Occipital lobe (tissue), 2 donors: ENCODE results near the gene DDX41. TPM values are rescaled to one million over a fixed set of nuclear protein-coding genes. Genes with fewer than 3 reads are reported as not detected.
A peak's percentile ranks its signal among the peaks of the same experiment; 100 is the strongest.
"Not testable (repeated sequence)": the region's sequence is repeated elsewhere in the genome, so short reads cannot be mapped to it uniquely, and the experiment has no call there.

Experiments
- DNase-seq: peaks from one replicate; lab custom pipeline; 2025; lab: John Stamatoyannopoulos, UW
- total RNA-seq: library from RNA; depleted of rRNA; stranded (reverse); fragments of >200 nt; gene quantifications from one replicate; pipeline ENCODE4 v1.2.3, GENCODE V29; 2014

Gene DDX41
- total RNA-seq, 1 donor from 2014 or later: 63.5 TPM

DNA sequence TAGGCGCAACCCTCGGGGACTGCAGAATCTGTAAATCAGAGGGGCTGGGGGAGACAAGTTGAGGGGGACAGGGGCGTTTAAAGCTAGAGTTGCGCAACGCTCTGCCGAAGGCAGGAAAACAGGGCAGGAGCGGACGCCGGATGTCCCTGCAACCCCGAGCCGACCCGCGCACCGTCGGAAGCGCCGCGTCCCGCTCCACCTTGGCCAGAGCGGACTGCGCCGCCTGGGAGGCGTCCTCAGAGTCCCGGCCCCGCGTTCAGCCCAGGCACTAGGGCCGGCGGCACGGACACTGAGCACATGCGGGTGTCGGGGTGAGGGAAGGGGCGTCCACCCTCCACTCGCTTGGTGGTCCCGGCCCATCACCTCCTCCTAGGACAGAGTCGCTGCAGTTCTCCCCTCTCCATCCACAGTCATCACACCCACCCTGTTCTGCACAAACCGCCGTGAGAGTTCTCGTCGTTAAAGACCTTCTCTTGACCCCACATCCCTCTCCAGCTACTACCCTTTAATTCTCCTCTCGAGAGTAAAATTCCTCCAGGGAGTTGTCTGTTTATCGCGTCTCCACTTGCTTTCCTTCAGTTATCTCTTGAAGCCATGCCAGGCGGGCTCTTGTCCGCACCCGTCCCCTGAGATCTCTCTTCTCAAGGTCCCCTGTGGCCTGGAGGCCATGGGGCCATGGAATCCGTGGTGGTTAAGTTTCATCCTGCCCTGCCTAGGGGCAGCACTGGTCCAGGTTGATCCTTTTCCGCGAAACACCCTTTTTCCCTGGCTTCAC, 18.6 kb downstream of the DDX41 start:
- no peak for DNase-seq

GRCh38 chr5:177497292-177498012, 19.3 kb downstream of the DDX41 start, which contains the start of gene PDLIM7:
Gene PDLIM7, minus strand, starts transcription at chr5:177497604. Its CDS starts 1,092 bp downstream, at chr5:177496512.
- peak; percentile 81 for DNase-seq

- DNase-seq: no peak
These were observed 20.0 kb downstream of the DDX41 start for GRCh38 chr5:177496727-177497291.

DNA sequence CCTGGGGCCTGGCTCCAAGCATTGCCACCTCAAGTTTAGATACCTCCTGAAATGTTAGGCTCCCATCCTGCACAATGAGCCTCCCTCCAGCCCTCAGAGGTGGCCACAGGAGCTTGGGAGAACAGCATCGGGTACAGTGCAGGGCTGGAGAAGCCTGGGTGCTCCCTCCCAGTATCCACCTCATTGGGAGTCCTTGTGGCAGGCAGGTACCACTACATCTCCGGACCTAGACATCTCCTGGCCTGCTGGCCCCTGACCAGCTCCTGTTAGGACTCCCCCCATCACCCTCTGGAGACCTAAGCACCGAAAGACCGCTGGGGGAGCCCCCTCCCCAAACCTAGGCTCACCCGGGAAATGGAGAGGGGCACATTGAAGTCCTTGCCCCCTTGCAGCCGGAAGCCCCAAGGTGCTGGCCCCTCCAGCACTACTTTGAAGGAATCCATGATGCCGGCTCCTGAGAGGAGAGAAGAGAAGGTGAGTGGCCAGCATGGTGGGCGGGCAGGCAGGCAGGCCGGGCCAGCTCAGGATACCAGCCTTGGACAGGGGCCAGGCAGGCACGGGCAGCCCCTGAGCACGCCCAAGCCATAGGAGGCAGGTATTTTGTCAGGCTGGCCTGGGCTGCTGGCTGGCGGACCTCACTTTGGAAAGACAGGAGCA, 20.6 kb downstream of the DDX41 start:
- DNase-seq: no peak

DNA sequence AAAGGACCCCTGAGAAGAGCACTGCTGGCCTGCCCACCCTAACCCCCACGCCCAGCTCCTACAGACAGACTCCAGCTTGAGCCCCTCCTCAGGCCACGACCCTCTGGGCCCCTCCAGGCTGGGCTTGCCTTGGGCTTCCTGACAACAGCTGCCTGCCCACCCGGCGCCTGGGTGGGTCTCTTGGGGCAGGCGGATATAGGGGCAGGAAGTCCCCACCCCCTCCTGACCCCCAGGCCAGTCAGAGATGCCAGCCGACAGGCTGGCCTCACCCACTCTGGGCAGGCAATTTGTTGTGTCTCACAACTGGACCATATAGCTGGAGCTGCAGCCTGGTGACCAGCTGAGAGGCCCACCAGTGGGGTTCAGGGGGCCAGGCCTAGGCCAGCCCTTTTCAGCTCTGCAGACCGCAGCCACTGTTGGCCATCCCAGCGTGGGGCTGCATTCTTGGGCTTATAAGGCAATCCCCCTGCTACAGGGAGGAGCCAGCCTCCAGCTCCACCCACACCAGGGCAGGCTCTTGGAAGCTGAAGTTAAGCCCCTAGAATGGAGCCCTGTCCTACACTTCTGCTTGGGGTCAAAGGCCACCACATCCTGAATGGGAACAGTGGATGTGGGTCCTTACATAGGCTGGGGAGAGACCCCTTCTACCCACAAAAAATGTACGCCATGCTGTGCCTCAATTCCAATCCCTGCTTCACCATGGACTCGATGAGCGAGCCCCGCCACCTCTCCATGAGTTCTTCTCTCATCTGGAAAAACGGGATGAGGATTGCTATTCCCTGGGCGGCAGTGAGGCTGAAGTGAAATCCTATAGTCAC, 21.3 kb downstream of the DDX41 start:
- DNase-seq: no peak

- no peak for DNase-seq
These were observed 22.2 kb downstream of the DDX41 start for GRCh38 chr5:177494346-177495195.

DNA sequence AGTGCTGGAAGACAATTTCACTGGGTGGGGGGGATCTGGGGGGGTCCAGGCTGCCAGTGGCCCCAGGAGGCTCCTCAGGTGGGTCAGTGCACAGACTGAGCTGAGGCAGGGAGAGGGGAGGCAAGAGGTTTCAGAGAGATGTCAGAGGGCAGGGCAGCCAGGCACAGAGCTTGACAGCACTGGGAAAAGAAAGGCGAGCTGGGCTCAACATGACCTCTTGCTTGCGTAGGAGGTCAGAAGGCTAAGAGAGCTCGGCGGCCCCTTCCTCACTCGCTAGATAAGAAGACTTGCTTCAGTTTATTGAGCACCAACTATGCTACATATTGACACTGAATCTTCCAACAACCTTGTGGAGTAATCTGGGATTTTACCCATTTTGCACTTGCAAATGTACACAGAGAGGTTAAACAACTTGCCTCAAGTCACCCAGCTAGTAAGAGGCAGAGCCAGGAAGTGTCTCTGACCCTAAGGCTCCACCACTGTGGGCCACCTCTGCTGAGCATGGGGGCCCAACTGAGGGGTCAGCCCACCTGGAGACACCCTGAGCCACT, 22.9 kb downstream of the DDX41 start:
- DNase-seq: no peak

GRCh38 chr5:177492841-177493240, 23.9 kb downstream of the DDX41 start:
- DNase-seq: no peak

GRCh38 chr5:177491983-177492746, 24.6 kb downstream of the DDX41 start:
- DNase-seq: no peak

DNA sequence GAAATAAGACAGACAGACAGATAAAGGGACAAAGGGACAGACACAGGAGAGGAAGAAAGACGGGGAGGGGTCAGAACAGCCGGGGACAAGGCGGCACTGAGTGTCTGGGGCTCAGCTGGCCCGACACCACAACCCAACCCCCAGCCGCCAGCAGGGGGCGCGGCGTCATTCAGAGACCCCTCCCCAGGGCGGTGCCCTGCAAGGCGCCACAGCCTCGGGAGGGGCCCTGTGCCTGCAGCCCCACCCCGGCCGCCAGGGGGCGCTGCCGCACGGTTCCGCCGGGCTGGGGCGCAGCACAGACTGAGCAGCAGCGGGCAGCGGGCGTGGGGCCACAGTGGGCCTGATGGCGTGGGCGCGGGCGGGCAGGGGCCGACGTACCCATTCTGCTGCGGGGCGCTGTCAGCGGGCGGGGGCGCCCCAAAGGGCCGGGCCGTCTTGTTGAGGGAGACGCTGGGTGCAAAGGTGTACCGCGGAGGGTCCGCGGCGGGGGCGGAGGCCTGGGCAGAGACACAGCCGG, 25.3 kb downstream of the DDX41 start:
- no peak for DNase-seq

DNA sequence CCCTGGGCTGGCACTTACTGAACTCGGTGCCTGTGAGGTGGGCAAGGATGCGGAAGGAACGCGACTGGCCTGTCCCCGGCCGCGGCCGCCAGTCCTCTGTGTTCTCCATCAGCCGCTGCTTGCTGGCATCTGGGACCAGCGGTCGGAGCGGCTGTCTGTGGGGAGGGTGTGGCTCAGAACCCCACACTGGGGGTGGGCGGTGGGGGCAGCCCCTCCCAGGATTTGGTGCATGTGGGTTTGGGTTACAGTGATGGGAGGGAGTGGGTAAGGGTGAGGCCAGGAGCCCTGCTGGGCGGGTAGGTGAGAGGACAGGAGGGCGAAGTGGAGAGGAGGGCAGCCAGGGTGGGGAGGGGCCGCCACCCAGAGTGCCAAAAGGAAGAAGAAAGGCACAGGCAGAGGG, 25.8 kb downstream of the DDX41 start:
- no peak for DNase-seq

- no peak for DNase-seq
These were observed 26.3 kb downstream of the DDX41 start for GRCh38 chr5:177490311-177490991.

- no peak for DNase-seq
These were observed 27.5 kb downstream of the DDX41 start for GRCh38 chr5:177489119-177489716.

DNA sequence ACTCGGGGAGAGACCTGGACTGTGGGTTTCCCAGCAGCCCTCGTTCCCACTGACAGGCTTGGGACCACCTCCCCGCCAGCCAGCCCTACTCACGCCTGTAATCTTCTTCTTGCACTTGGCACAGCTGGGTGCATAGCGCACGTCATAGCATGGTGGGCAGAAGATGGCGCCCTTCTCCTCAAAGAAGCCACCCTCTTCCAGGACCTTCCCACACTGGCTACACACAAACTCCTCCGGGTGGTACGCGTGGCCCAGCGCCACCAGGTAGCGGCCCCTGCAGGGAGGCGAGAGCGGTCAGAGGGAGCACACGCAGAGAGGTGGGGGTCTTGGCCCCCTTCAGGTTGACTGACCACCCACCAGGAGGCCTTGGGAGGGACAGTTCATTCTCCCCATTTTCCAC, 28.8 kb downstream of the DDX41 start:
- no peak for DNase-seq

DNA sequence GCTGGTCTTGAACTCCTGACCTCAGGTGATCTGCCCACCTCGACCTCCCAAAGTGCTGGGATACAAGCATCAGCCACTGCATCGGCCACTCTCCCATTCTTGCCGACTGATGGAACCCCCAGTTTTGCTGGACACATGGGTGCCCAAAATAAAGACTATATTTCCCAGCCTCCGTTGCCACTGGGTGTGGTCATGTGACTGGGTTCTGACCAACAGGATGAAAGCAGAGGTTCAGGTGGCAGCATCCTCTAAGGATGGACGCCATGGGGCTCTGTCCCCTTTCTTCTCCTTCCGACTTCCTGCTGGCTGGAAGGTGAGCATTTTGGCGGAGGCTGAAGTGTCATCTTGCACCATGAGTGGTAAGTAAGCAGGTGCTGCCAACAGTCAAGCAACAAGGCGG, 29.6 kb downstream of the DDX41 start:
- DNase-seq: no peak

DNA sequence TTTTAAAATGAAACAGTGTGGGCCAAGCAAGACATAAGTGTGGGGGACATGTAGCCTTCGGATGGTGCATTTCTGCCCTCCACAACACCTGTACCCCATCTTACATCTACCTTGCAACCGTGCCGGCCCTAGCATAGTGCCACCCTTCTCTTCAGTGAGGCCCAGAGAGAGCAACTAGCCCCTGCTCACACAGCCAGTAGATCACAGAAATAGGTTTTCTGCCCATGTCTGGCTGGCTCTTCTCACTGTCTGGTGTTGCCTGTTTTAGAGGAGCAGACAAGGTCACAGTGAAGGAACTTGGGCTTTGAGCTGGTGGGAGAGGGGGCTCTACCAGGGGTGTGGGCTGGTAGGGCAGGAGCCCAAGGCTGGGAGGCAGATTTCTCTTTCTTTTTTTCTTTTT, 30.5 kb downstream of the DDX41 start:
- no peak for DNase-seq

DNA sequence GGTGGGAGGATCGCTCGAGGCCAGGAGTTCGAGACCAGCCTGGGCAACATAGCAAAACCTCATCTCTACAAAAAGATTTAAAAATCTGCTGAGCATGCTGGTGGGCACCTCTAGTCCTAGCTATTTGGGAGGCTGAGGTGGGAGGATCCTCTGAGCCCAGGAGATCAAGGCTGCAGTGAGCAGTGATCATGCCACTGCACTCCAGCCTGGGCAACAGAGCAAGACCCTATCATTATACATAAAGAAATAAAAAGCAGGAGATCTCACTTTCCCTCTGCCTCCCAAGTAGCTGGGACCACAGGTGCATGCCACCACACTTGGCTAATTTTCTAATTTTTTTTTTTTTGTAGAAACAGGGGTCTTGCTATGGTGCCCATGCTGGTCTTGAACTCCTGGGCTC, 31.0 kb downstream of the DDX41 start:
- DNase-seq: not testable (repeated sequence)
